Testis (tissue), 3 donors: ENCODE results near the gene COL23A1. TPM values are rescaled to one million over a fixed set of nuclear protein-coding genes. Genes with fewer than 3 reads are reported as not detected.

Experiments used
- DNase-seq: peaks from one replicate; pipeline ENCODE4 v3.0.0-alpha.2; 2019
- H3K27ac ChIP-seq, 2 donors: fragments of 200-600 bp; sonication (generic); one replicate each; pipeline ENCODE4 v1.5.1; 2019
- H3K27me3 ChIP-seq: fragments of 200-600 bp; sonication (generic); one replicate; pipeline ENCODE4 v1.5.1; 2019
- H3K36me3 ChIP-seq: fragments of 200-600 bp; sonication (generic); one replicate; pipeline ENCODE4 v1.5.1; 2017; ENCODE audit warnings: low read depth; ENCODE audit errors: missing control alignments
- H3K4me1 ChIP-seq: fragments of 200-600 bp; sonication (generic); one replicate; pipeline ENCODE4 v1.5.1; 2019
- H3K4me3 ChIP-seq, 2 donors: fragments of 200-600 bp; sonication (generic); one replicate each; pipeline ENCODE4 v1.5.1; 2017 to 2019
- H3K9me3 ChIP-seq: fragments of 200-600 bp; sonication (generic); one replicate; pipeline ENCODE4 v1.5.1; 2017
- POLR2A ChIP-seq: fragments of 450-650 bp; IDR thresholded peaks from one replicate; pipeline ENCODE4 v1.6.1; 2017; ENCODE audit warnings: antibody characterized with exemption, mild to moderate bottlenecking, moderate library complexity
- WGBS, 2 donors: methylation state at CpG; one replicate each; pipeline ENCODE4 v1.1.5; 2018; 5-methylcytosine and 5-hydroxymethylcytosine counted together
- intact Hi-C: fragments of 100-400 bp; cut with DNase I; formaldehyde crosslinking; loops from one replicate; pipeline ENCODE4 v1.15.1; 2023; ENCODE audit warnings: low total_unique reads
- polyA plus RNA-seq: library from polyadenylated mRNA; stranded (reverse); fragments of 350-450 nt; fragmentation: Illumina TruSeq; extraction: RNeasy Lipid Tissue Mini Kit (QIAGEN cat#74804); gene quantifications from one replicate; pipeline ENCODE4 v1.2.3, GENCODE V29; 2014; ENCODE audit warnings: low read depth, low replicate concordance; ENCODE audit not compliant: insufficient read depth
- total RNA-seq, 2 donors: library from RNA; depleted of rRNA; stranded (reverse); fragments of >200 nt; gene quantifications; one replicate each; pipeline ENCODE4 v1.2.3, GENCODE V29; 2016
- TF ChIP-seq, protein P1 (sequence below), 3 experiments: fragments of 450-650 bp in 2 of 3; fragments of 200-600 bp in 1 of 3; sonication (generic) in 1 of 3; IDR thresholded peaks; one replicate each; pipeline ENCODE4 v1.5.1; 2016 to 2019; ENCODE audit warnings: antibody characterized with exemption in 3 of 3, mild to moderate bottlenecking in 2 of 3, moderate library complexity in 1 of 3

Gene COL23A1
- total and polyA plus RNA-seq, 3 donors from 2014 or later: 4.3 to 5.5 (median 5.0) TPM

DNA sequence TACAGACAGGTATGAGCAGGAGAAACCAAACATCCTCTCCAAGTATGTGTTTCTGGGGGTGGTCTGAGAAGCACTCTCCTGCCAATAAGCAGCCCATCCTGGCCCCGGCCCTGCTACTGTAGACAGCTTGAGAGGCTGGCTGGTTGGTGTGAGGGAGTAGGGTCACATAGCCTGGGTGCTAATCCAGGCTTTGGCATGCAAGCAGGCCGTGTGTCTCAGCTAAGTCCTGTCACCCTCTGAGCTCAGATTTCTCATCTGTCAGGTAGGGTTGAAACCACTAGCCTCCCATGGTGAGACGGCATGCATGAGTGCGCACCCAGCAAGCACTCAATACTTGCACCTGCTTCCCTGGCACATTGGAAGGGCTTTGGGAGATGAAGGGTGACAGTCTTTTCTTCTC lies 307.8 kb downstream of the COL23A1 start:
- no peak overlapping the region for H3K4me3 ChIP-seq
- no peak overlapping the region for H3K27ac ChIP-seq
- H3K4me1 ChIP-seq: no peaks in the 10 kb centered on the region
- H3K27me3 ChIP-seq: no peaks in the 10 kb centered on the region
- H3K36me3 ChIP-seq: no peaks in the 10 kb centered on the region
- H3K9me3 ChIP-seq: no peaks in the 10 kb centered on the region
- DNase-seq: no peak
- TF ChIP-seq, protein P1, sequence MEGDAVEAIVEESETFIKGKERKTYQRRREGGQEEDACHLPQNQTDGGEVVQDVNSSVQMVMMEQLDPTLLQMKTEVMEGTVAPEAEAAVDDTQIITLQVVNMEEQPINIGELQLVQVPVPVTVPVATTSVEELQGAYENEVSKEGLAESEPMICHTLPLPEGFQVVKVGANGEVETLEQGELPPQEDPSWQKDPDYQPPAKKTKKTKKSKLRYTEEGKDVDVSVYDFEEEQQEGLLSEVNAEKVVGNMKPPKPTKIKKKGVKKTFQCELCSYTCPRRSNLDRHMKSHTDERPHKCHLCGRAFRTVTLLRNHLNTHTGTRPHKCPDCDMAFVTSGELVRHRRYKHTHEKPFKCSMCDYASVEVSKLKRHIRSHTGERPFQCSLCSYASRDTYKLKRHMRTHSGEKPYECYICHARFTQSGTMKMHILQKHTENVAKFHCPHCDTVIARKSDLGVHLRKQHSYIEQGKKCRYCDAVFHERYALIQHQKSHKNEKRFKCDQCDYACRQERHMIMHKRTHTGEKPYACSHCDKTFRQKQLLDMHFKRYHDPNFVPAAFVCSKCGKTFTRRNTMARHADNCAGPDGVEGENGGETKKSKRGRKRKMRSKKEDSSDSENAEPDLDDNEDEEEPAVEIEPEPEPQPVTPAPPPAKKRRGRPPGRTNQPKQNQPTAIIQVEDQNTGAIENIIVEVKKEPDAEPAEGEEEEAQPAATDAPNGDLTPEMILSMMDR (IDR thresholded peaks at IDR 0.05): no peak
- no peak for TF ChIP-seq POLR2A
- intact Hi-C loops: loop anchor here (10.0 kb wide), 1 partner anchor 302 kb away; no protein-coding TSS in a partner anchor
- WGBS, 2 donors: 84 to 93% methylated on average over 4 of the region's 4 CpGs

DNA sequence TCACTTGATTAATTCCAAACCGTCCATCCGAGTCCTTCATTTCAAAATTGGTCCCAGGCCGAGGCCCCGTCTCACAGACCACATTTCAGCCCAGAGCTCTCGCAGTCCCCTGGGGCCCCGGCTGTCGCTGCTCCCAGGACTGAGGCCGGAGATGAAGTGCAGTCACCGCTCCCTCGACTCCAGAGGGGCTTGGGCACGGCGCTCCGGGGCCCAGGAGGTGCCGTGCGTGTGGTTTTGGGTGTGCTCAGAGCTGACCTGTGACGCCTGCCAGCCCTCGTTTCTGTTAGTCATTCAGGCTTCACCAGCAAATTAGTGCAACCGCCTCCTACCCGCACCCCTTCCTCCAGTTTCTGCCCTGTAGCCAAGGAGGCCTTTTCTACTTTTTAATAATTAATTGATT lies 308.9 kb downstream of the COL23A1 start:
- TF ChIP-seq, protein P1 (IDR thresholded peaks at IDR 0.05): no peak
- no peak for TF ChIP-seq POLR2A
- Histone ChIP-seq H3K9me3 (no peaks in the 10 kb centered on the region), H3K4me1 (no peaks in the 10 kb centered on the region), H3K27me3 (no peaks in the 10 kb centered on the region), H3K27ac (no peak overlapping the region), H3K36me3 (no peaks in the 10 kb centered on the region), H3K4me3 (no peak overlapping the region)
- no peak for DNase-seq
- intact Hi-C loops: loop anchor here (10.0 kb wide), 1 partner anchor 303 kb away; no protein-coding TSS in a partner anchor
- 87% methylated on average over 19 of the region's 19 CpGs for WGBS, 2 donors

DNA sequence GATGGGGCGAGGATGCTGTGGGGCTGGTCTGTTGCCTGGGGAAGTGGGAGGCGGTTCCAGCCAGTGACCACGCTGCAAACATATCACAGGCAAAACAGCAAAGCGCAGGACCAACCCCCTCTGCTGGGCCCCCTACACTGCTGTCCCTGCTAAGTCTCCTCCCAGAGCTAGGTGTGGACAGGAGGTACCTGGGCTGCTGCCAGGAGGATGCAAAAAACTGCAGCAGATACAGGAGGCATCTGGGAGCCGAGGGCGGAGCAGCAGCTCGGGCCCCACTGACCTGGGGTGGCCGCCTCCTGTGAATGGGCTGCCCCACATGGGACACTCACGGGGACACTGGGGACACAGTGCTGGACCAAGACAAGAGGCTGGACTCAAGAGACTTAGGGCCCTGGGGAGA lies 309.6 kb downstream of the COL23A1 start:
- Histone ChIP-seq H3K27me3 (no peaks in the 10 kb centered on the region), H3K4me1 (no peaks in the 10 kb centered on the region), H3K4me3 (no peak overlapping the region), H3K9me3 (no peaks in the 10 kb centered on the region), H3K36me3 (no peaks in the 10 kb centered on the region), H3K27ac (no peak overlapping the region)
- no peak for TF ChIP-seq POLR2A
- TF ChIP-seq, protein P1 (IDR thresholded peaks at IDR 0.05): no peak
- WGBS, 2 donors: 92 to 98% methylated on average over 8 to 9 of the region's 9 CpGs
- intact Hi-C loops: loop anchor here (10.0 kb wide), 1 partner anchor 304 kb away; no protein-coding TSS in a partner anchor
- no peak for DNase-seq

DNA sequence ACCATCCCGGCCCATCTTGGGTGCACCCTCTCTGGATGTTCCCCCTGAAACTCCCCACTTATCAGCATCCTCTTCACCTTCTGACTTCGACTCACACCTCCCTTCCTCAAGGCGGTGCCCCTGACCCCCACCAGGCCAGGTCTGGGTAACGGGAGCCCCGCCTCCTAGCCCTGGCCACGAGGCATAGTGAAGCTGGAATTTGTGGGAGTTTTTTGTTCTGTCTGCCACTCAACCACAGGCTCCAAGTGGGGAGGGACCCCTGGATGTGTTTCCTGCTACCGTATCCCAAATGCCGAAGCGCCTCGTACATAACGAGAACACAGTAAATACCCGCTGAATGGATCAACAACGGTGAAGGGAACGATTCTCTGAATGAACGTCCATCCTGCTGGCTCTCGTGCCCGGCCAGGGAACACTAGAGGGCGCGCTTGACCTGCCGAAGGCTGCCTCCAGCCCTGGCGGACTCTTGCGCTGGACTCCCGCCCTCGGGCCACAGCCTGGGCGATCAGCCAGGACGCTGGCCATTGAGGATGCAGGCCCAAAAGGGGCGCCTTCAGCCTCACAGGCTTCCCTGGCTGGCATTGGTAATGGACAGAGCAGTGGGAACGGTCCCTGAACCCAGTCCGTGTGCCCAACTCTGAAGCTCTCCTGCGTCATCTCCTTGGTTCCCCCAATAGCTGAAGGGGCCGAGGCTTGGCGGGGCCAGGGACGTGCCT lies 310.3 kb downstream of the COL23A1 start:
- WGBS, 2 donors: 43 to 48% methylated on average over 9 to 33 of the region's 33 CpGs
- H3K27me3 ChIP-seq: no peaks in the 10 kb centered on the region
- no peaks in the 10 kb centered on the region for H3K9me3 ChIP-seq
- no peak overlapping the region for H3K4me3 ChIP-seq
- H3K27ac ChIP-seq: no peak overlapping the region
- no peak for TF ChIP-seq POLR2A
- TF ChIP-seq, protein P1 (IDR thresholded peaks at IDR 0.05): peak; percentile 73 to 83 (median 82)
- intact Hi-C loops: loop anchor here (10.0 kb wide), 2 partner anchors 275 to 305 kb away; no protein-coding TSS in a partner anchor
- DNase-seq: peak; percentile 91
- H3K36me3 ChIP-seq: no peaks in the 10 kb centered on the region
- no peaks in the 10 kb centered on the region for H3K4me1 ChIP-seq
